WERI-Rb-1 (cell line): ENCODE measurements around the gene MLEC.

Experiments used
- DNase-seq: peaks from one replicate; pipeline ENCODE4 v3.0.0-alpha.2; 2020
- H3K27ac ChIP-seq: fragments of 250-450 bp; sonication (Bioruptor Pico); 2 replicates; pipeline ENCODE4 v1.5.1; 2020; ENCODE audit warnings: mild to moderate bottlenecking, moderate library complexity
- H3K27me3 ChIP-seq: fragments of 250-450 bp; sonication (Bioruptor Pico); 2 replicates; pipeline ENCODE4 v1.5.1; 2021; ENCODE audit warnings: mild to moderate bottlenecking, low read depth, moderate library complexity; ENCODE audit not compliant: insufficient read depth, severe bottlenecking
- H3K36me3 ChIP-seq: fragments of 250-450 bp; sonication (Bioruptor Pico); 2 replicates; pipeline ENCODE4 v1.5.1; 2020; ENCODE audit warnings: mild to moderate bottlenecking, moderate library complexity
- H3K4me3 ChIP-seq: 2 replicates; pipeline ENCODE4 v1.5.1; 2011; ENCODE audit warnings: low read depth, mild to moderate bottlenecking, control low read depth, low read length
- H3K9me3 ChIP-seq: fragments of 250-450 bp; sonication (Bioruptor Pico); 2 replicates; pipeline ENCODE4 v1.5.1; 2021; ENCODE audit warnings: mild to moderate bottlenecking, moderate library complexity; ENCODE audit not compliant: severe bottlenecking
- TF ChIP-seq, protein P1 (sequence below): IDR thresholded peaks from 2 replicates; pipeline ENCODE4 v1.5.1; 2011; ENCODE audit warnings: low read depth, mild to moderate bottlenecking, control low read depth, inconsistent platforms, low read length

The MLEC gene

DNA sequence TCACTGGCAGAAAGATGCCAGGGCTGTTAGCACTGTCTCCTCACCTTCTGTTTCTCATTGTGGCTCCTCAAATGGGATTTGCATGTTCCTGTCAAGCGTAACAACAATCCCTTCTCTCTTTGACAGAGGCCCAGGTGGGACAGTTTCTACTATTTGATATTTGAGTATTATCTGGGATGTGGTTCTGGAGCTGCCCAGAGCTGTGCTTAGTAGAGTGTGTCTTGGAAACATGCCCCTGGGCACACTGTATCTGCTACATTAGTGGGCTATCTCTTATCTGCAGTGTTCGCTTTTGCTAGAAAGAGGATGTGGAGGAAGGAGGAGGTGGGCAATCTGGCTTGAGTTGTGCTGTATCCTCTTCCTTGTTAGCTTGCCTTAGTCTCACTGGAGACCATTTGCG, 34.9 kb downstream of the MLEC start:
- H3K9me3 ChIP-seq = no peaks in the 10 kb centered on the region
- DNase-seq = no peak
- no peaks in the 10 kb centered on the region for H3K27me3 ChIP-seq
- TF ChIP-seq, protein P1, sequence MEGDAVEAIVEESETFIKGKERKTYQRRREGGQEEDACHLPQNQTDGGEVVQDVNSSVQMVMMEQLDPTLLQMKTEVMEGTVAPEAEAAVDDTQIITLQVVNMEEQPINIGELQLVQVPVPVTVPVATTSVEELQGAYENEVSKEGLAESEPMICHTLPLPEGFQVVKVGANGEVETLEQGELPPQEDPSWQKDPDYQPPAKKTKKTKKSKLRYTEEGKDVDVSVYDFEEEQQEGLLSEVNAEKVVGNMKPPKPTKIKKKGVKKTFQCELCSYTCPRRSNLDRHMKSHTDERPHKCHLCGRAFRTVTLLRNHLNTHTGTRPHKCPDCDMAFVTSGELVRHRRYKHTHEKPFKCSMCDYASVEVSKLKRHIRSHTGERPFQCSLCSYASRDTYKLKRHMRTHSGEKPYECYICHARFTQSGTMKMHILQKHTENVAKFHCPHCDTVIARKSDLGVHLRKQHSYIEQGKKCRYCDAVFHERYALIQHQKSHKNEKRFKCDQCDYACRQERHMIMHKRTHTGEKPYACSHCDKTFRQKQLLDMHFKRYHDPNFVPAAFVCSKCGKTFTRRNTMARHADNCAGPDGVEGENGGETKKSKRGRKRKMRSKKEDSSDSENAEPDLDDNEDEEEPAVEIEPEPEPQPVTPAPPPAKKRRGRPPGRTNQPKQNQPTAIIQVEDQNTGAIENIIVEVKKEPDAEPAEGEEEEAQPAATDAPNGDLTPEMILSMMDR = no peak
- H3K27ac ChIP-seq = no peak overlapping the region
- H3K36me3 ChIP-seq = peaks cover 62% of the 10 kb centered on the region
- H3K4me3 ChIP-seq = no peak overlapping the region

DNA sequence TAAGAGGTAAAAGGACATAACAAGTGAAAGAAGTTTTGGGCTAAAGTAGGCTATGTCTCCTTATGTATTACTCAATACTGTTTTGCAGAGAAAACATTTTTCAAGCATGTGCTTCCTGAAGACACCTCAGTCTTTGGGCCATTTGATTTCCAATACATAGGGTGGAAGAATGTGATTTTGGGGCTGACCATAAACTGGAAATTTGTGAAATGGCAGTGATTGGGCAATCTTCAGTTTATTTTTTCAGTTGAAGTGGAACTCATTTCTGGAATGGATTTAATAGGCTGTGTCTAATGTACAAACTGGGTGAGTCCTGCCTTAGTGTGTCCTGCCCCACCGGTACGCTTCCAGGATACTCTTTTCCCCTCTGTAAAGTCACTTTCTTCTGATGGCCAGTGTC, 35.8 kb downstream of the MLEC start:
- H3K27ac ChIP-seq = no peak overlapping the region
- peaks cover 54% of the 10 kb centered on the region for H3K36me3 ChIP-seq
- TF ChIP-seq, protein P1 = no peak
- H3K9me3 ChIP-seq = no peaks in the 10 kb centered on the region
- no peaks in the 10 kb centered on the region for H3K27me3 ChIP-seq
- no peak overlapping the region for H3K4me3 ChIP-seq
- DNase-seq = no peak

DNA sequence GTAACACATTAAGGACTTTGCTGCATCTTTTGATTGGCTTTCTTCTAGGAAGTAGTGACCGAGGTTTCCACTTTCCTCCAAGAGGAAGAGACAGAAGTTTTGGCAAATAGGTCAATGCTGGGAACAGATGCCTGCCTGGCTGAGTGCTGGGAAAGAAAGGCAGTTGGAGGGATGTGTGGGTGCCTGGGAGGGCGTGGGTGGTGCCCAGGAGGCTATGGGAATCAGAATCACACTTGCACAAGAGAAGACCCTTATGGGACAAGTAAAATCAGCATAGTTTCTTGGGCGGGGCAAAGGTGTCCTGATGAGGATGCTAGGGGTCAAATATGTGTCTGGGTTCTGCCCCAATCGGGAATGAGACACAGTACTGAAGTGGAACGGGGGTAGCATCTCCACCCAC, 37.8 kb downstream of the MLEC start:
- no peak overlapping the region for H3K4me3 ChIP-seq
- no peak for DNase-seq
- H3K36me3 ChIP-seq = peaks cover 34% of the 10 kb centered on the region
- H3K27me3 ChIP-seq = no peaks in the 10 kb centered on the region
- H3K9me3 ChIP-seq = no peaks in the 10 kb centered on the region
- TF ChIP-seq, protein P1 = no peak
- H3K27ac ChIP-seq = no peak overlapping the region

DNA sequence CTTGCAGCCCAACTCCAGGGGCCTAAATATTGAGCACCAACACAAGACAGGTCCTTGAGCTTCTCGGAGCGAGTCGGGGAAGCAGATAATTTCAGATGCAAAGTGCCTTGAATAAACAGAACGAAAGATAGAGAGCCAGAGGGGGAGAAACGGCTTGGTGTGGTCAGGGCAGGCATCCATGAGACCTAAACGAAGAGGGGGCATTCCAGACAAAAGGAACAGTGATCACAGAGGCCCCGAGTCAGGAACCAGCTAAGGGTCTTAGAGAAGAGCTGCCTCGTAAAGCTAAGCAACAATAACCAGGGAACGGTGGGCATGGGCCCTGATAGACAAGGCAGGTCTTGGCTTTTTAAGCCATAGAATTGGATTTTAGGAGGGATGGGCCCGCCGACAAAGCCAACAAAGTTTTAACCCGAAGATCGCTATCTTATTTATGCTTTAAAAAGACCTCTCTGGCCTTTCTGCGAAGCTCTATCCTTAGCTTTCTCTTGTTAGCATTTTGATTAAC, 38.3 kb downstream of the MLEC start:
- TF ChIP-seq, protein P1 = no peak
- peaks cover 33% of the 10 kb centered on the region for H3K36me3 ChIP-seq
- H3K27ac ChIP-seq = 0 out of 2 replicates have a peak overlapping the region, but pooled peaks have one; percentile 31
- no peaks in the 10 kb centered on the region for H3K9me3 ChIP-seq
- H3K4me3 ChIP-seq = peak overlapping the region; percentile 69
- no peaks in the 10 kb centered on the region for H3K27me3 ChIP-seq
- DNase-seq = no peak

DNA sequence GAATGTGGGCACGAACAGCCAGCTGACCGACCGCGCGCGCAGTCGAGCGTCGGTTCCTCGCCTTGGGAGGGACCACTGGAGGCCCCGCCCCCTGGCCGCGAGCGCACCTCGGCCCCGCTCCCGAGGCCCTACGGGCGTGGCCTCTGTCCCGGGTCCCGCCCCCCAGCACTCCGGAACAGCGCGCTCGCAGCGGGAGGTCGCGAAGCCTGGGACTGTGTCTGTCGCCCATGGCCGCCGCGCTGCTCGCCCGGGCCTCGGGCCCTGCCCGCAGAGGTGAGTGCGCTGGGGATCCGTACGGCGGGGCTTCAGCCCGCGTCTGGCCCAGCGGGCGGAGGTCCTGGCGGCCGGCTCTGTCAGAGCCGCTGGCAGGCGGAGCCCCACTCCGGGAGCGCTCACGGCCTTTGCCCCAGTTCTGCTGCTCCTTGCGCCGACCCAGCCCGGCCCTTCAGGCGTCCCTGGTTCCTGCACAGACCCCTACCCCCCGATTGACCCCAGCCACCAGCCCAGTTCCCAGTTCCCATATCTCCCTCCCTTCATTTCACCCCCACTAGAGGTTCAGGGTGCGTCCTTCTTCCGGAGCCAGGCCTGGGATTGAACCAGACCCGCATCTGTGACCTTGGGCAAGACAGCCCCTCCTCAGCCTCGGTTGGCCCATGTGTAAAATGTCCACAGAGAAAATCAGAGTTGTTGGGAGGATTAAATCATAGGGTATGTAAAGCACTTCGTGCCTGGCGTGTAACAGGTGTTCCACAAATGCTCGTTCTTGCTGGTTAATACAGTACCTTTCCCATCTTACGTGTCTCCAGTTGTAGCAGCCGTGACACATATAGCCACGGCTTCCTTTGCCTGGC, 38.9 kb downstream of the MLEC start, which contains the start of gene ACADS:
ACADS (plus strand) TSS at position 168 of the 851 bp plus-strand sequence; CDS start at position 228, 60 bp downstream.
- Histone ChIP-seq H3K36me3 (peaks cover 31% of the 10 kb centered on the region), H3K9me3 (no peaks in the 10 kb centered on the region), H3K27me3 (no peaks in the 10 kb centered on the region), H3K27ac (peak within 1 kb of the TSS; percentile 68), H3K4me3 (peak within 1 kb of the TSS; percentile 69)
- TF ChIP-seq, protein P1 = no peak
- DNase-seq = peak; percentile 90
